ENCODE data around the gene CERK. TPM values are rescaled to one million over a fixed set of nuclear protein-coding genes. Genes with fewer than 3 reads are reported as not detected.

Gene CERK
- total RNA-seq, 4 donors from 2014 or later: 17.8 to 69.1 (median 36.1) TPM

DNA sequence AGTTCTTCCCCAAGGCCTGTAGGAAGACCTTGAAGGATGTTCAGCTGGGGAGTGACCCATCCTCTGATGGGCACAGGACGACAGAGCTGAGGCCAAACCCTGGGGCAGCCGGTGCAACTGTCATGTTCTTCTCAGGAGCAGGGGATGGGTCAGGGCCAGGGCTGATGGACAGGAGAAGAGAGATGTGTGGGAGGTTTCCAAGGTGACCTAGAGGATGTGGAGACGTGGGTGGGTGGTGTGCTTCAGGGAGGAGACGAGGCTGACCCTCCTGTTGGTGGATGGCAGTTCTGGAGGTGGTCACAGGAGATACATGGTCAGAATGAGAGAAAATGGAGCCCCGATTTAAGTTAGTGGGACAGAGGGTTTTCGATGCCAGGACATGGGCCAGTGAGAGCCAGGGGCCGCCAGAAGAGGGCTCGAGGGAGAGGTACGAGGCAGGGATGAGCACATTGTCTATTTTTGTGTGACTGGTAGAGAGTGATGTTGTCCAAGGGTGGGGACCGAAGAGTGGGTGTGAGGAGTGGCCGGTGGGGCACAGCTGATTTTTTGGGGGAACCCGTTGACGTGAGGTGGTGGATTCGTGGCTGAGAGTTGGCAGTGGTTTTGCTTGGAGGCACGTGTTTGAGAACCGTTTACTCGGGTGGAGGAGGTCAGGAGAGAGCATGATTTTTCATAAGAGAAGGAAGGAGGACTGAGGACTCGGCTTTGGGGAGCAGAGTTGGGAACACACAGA is 39.0 kb upstream of the CERK start:
- TF ChIP-seq, protein P1, sequence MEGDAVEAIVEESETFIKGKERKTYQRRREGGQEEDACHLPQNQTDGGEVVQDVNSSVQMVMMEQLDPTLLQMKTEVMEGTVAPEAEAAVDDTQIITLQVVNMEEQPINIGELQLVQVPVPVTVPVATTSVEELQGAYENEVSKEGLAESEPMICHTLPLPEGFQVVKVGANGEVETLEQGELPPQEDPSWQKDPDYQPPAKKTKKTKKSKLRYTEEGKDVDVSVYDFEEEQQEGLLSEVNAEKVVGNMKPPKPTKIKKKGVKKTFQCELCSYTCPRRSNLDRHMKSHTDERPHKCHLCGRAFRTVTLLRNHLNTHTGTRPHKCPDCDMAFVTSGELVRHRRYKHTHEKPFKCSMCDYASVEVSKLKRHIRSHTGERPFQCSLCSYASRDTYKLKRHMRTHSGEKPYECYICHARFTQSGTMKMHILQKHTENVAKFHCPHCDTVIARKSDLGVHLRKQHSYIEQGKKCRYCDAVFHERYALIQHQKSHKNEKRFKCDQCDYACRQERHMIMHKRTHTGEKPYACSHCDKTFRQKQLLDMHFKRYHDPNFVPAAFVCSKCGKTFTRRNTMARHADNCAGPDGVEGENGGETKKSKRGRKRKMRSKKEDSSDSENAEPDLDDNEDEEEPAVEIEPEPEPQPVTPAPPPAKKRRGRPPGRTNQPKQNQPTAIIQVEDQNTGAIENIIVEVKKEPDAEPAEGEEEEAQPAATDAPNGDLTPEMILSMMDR (IDR thresholded peaks at IDR 0.05; ENCODE audit: low read depth): no peak

DNA sequence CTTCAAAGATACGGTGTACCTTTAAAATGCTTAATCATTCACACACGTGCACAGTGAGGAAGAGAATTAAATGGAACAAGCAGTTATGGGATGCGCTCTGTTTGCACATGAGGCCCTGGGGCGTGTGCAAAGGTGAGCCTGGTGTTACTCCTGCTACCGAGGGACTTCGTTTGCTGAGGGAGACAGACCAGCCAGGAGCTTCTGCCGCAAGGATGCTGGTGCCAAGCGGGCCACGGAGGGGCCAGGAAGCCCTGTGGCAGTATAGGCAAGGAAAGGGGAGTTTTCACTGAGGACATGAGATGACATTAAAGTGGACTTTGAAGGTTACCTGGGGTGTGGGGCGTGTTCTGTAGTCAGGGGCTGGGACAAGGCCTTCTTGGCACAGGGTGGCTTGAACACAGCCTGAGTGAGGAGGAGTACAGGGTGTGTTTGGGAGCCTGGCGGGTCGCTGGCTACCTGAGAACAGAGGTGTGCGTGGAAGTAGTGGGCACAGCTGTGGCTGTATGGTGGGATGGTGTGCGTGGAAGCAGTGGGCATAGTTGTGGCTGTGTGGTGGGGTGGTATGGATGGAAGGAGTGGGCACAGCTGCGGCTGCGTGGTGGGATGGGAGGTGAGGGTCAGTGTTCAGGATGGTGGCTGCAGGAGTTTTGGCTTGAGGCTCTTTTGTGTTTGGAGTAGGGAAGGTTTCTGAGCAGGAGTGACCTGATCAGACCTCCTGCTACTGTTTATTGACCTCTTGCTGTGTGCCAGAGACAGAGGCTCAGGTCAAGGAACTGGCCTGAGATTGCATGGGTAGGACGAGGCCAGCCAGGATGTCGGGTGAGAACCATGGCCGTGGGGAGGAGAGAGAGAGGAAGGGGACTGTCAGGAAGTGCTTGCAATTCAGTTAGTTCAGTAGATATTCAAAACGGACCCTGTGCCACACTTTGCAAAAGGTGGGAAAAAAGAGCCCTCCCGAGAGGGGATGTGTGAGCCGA is 38.1 kb upstream of the CERK start:
- TF ChIP-seq, protein P1 (IDR thresholded peaks at IDR 0.05; ENCODE audit: low read depth): no peak

DNA sequence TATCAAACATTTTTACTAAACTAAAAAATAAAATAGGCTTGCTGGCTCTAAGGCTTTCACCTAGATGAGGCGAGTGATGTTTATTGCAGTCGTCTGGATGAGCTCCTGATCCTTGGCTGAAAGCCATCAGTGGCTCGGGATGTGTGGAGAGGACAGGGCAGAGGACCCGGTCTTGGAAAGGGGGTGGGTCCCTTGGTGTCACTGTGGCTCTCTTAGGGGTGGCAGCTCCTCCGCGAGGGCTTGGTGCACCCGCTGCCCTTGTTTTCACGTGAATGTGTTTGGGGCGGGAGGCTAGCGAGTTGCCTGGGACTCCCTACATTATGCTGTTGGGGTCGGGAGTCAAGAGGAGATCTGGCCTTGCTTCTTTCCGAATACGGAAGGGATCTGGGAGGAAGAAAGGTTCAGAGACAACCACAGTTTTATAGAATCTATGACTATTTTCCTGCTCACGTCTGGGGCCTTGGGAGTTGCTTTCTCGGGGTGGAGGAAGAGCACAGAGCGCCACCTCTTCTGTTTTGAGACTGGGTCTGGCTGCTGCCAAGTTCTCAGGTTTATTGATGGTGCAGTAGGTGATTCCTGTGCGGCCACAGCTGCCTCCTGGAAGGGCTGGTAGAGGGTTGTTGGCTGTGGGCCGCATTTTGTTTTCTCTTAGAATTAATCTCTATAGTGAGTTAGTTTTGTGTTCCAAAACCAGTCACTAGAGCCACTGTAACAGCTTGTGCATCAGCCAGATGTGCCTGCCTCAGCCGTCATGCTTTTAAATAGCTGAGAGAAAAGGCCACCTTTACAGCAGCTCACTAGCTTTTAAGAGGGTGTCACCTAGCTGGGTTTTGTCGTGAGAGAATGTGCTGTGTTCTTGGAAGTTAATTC is 37.2 kb upstream of the CERK start:
- TF ChIP-seq, protein P1 (IDR thresholded peaks at IDR 0.05; ENCODE audit: low read depth): no peak

DNA sequence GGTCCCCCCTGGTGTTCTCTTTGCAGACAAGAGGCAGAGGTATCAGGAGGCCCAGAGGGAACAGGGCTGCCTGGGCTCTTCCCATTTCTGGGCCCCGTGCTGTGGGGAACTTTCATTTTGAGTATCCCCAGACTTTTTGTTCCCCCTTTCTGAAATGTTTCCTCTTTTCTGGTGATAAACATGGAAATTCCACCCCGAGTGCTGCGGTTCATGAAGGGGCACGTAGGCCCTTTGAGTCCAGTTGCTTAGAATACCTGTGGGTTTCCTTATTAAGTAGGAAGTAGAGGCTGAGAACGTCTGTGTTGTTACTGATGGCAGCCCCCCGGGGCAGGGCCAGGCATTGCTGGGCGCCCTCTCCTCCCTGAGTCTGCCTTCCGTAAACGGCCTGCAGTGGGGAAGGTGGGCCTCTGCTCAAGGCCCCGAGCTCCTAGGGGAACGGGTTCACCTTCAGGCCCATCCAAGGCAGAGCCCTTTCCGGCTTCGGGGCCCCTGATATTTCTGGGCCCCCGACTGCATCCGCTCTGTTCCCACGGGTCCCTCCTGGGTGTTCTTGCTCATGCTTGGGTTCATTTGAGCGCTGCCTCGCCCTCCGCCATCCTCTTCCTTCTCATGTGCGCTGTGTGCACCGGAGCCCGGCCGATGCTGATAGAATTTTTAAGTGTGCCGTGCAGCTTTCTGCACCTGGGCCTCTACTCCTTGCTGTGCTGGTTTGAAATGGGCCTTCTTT is 36.4 kb upstream of the CERK start:
- TF ChIP-seq, protein P1 (IDR thresholded peaks at IDR 0.05; ENCODE audit: low read depth): no peak

DNA sequence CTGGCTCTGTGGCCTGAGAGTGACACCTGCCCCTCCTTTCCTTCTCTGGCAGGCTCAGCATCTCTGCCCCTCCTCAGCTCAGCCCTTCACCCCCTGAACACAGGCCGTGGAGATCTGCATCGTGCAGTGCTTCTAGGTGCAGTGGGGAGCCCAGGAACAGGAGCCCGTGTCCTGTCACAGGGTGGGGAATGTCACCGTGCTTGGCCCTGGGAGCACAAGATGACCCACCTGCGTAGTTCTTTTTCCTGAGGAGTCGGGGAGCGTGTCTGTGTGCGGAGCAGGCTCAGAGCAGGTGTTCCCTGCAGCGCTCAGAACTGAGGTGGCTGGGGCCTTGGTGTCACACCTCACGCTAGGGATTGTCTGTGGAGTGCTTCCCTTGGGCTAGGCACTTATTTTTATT is 35.0 kb upstream of the CERK start:
- TF ChIP-seq, protein P1 (IDR thresholded peaks at IDR 0.05; ENCODE audit: low read depth): no peak

DNA sequence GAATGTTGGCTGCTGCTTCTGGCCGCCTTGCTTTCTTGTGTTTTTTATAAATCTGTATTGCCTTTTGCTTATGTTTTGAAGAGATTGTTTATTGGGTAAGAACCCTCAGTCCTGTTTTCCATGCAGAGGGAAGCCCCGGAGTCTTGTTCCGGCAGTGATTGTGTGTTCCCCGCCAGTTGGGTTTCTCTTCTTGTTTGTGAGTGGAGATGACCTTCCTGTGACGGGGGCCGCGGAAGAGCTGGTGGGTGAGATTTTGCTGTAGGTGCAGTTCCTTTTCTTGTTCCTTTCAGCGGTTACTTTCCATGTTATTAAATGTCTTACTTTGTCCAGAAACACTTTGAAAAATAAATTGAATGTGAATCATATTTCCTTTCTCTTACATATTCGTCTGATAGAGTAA is 32.7 kb upstream of the CERK start:
- TF ChIP-seq, protein P1 (IDR thresholded peaks at IDR 0.05; ENCODE audit: low read depth): no peak
